Mucosa of stomach (tissue), 1 donor: ENCODE data around the gene SOD1.

Source experiments
- H3K27me3 ChIP-seq: one replicate; pipeline ENCODE4 v1.7.0; 2013; ENCODE audit warnings: mild to moderate bottlenecking, low read length; ENCODE audit not compliant: control insufficient read depth, insufficient read depth
- H3K36me3 ChIP-seq: one replicate; pipeline ENCODE4 v1.7.0; 2013; ENCODE audit warnings: low read length; ENCODE audit not compliant: control insufficient read depth, insufficient read depth
- H3K4me1 ChIP-seq: one replicate; pipeline ENCODE4 v1.7.0; 2013; ENCODE audit warnings: mild to moderate bottlenecking, low read length; ENCODE audit not compliant: control insufficient read depth, insufficient read depth
- H3K4me3 ChIP-seq: one replicate; pipeline ENCODE4 v1.7.0; 2013; ENCODE audit warnings: low read length
- H3K9ac ChIP-seq: one replicate; pipeline ENCODE4 v1.7.0; 2013; ENCODE audit warnings: mild to moderate bottlenecking, low read length, moderate library complexity
- H3K9me3 ChIP-seq: one replicate; pipeline ENCODE4 v1.7.0; 2013; ENCODE audit warnings: mild to moderate bottlenecking, low read length, moderate library complexity; ENCODE audit not compliant: control insufficient read depth
- donor health status: Pancreatic carcinoma.

The SOD1 gene

DNA sequence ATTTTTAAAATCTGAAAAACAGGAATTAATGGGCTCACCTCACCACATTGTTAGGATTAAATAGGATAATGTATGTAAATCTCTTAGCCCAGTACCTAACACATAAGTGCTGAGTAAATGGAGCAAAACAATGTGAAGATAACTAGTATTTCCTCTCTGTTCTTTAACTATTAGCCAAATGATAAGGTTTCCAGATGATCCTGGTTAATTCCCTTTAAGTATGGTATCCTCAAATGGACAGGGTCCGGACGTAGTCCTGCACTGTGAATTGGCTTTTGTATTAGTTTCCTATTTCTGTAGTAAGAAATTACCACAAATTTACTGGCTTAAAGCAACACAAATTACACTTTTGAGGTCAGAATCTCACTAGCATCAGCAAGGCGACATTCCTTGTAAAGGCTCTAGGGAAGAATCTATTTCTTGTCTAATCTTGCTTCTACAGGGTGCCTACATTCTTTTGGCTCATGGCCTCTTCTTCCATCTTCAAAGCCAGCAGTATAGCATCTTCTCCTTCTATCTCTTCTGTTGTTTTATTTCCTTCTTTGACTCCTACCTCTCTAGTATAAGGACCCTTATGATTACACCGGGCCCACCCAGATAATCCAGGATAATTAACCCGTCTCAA, 55.4 kb downstream of the SOD1 start:
- Histone ChIP-seq H3K27me3 (no peaks in the 10 kb centered on the region), H3K4me1 (peaks cover 9% of the 10 kb centered on the region), H3K36me3 (no peaks in the 10 kb centered on the region), H3K4me3 (no peak overlapping the region), H3K9me3 (no peaks in the 10 kb centered on the region), H3K9ac (no peak overlapping the region)

DNA sequence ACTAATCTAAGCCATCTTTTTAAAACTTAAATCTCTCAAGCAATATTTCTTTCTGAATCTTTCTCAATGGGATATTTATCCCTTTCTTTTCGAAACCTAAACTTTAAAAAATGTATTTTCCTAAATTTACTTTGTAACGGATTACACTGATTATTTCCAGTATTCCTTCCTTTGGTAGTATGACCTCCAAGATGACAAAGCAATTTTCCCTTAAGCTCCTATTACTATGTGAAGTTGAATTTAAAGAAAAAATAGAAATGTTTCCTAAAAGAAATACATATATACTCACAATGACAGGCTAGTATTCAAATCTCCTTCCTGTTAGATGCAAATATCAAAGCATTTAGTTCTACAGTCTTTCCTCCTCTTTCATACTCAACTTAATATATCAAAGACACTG, 56.6 kb downstream of the SOD1 start:
- H3K9ac ChIP-seq = no peak overlapping the region

More for the DNA sequence above, 56.6 kb downstream of the SOD1 start:
- Histone ChIP-seq H3K9me3 (no peaks in the 10 kb centered on the region), H3K4me3 (no peak overlapping the region), H3K27me3 (no peaks in the 10 kb centered on the region), H3K4me1 (peaks cover 9% of the 10 kb centered on the region), H3K36me3 (no peaks in the 10 kb centered on the region)
